ENCODE data around the gene RAB5B.

DNA sequence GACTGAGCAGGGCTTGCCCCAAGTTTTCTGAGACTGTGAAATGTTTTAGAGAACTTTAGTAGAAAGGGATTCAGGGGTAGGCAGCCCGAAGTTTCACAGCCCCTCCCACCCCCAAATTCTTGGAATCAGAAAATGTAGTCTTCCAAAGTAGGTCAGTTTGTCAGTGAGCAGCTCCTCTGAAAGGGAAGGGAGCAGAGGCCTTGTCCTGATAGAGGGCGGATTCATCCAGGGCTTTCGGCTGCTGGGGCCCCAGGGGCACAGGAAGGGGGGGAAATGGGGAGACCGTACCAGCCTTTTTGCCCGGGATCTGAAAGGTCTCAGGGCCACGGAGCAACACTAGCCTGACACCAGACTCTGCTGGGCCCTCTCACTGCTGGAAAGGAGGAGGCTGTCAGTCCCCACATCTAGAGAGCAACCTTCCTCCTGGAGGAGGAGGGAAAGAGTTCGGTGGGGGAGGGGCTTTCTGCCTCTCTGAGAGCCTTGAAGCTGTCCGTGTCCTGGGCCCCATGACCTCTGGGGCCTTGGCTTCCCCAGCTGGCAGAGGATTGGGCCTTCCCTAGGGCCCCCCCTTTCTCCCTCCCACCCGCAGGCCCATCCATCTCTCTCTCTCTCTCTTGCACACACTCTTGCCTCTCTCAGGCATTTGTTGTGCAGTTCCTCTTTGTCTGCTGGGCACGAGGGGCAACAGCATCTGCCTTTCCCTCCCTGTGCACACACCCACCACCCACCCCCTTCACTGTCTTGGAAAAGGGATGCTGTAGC, 46.7 kb downstream of the RAB5B start, which contains the start of gene IKZF4:
- TF ChIP-seq, protein P1, sequence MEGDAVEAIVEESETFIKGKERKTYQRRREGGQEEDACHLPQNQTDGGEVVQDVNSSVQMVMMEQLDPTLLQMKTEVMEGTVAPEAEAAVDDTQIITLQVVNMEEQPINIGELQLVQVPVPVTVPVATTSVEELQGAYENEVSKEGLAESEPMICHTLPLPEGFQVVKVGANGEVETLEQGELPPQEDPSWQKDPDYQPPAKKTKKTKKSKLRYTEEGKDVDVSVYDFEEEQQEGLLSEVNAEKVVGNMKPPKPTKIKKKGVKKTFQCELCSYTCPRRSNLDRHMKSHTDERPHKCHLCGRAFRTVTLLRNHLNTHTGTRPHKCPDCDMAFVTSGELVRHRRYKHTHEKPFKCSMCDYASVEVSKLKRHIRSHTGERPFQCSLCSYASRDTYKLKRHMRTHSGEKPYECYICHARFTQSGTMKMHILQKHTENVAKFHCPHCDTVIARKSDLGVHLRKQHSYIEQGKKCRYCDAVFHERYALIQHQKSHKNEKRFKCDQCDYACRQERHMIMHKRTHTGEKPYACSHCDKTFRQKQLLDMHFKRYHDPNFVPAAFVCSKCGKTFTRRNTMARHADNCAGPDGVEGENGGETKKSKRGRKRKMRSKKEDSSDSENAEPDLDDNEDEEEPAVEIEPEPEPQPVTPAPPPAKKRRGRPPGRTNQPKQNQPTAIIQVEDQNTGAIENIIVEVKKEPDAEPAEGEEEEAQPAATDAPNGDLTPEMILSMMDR (conservative IDR thresholded peaks at IDR 0.05; ENCODE audit: low read length) = no peak
- TF ChIP-seq EZH2phosphoT487 (IDR thresholded peaks at IDR 0.05; ENCODE audit: borderline replicate concordance) = no peak

All from Loucy (cell line).